HuH-7 (cell line): ENCODE measurements around the gene FLT3.
"Not testable (repeated sequence)": the region's sequence is repeated elsewhere in the genome, so short reads cannot be mapped to it uniquely, and the experiment has no call there.

Source experiments
- DNase-seq: peaks from one replicate; pipeline ENCODE4 v3.0.0; 2011; ENCODE audit warnings: low spot score

Gene FLT3

DNA sequence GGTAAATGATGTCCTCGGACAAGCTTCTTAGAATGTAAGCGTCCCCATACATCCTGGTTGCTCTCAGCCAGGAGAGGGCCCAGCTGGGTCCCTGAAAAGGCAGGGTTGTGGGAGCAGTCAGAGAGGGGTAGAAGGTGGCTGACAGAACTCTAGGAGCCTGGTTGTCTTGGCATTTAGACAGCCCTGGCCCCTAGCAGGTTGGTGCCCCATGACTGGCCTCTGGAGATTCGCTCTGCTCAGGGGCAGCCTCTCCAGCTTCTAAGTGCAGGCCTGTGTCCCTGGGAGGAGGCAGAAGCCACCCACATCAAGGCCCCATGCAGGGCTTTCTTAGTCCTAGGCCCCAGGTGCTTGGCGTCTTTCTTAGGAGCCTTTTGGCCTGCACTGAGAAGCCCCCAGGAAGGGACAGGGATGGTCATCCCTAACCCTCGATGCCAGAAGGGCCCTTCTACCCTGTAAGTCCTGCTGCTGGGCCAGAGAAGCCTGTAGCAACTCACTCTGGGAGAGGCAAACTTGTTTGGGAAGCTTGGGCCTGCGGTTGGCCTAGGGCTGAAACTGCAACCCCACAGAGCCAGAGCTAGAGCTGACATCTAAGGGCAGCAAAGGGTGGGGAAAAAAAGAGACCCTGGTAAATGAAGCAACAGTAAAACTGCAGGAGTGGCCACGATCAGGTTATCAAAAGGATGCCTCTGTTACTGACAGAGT, 128.4 kb downstream of the FLT3 start:
- DNase-seq, result no peak

DNA sequence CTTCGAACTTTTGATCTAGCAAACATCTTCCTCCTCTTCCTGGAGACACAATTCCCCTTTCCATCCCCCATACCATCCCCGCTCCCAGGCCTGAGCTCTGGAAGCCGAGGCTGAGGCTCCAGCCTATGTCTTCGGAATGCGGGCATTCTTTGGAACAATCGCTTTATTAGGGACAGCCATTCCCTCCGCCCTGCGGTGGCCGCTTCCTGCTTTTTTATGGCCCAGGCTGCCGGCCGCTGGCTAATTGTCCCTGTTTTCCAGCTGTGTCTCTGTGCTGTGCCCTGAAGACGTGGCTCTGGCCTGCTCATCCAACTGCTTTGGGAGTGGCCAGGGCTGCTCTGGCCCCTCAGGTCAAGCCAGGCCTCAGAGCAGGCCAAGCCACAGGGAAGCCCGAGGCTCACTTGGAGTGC, 129.1 kb downstream of the FLT3 start:
- no peak for DNase-seq

DNA sequence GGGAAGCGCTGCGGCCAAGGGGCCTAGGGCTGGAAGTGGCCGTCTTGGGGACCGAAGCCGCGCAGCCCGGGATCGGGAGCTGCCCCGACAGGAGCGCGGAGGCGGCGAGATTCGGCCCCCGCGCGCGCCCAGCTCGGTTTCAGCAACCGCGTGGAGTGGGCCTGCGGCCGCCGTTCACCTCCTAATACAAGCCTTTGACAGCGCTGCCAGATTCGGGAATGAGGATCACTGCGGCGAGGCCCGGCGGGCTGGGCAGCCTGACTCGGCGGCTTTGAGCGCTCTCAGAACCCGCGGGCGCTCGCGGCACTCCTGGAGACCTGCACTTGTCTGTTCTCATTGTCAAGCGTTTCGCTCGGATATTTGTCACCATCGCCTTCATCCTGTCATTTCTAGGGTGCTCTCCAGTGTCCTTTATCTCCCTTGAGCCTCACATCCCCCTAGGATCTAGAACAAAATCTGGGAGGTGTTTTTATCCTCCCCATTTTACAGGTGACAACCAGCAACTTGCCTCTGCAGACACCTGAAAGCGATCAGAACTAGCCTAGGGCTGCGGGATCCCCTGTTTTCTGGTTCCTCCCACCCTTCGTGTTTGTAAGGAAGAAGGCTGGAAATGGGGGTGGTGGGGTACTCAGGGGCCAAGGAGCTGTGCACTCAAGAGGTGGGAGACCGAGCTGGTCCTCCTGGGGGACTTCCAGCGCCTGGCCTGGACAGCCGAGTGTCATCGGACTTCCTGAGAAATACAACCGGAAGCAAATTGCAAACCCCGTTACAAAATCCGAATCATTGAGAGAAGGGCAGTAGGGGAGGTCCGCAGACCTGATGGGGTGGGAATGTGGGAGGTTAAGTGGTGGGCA, 129.8 kb downstream of the FLT3 start:
- no peak for DNase-seq

DNA sequence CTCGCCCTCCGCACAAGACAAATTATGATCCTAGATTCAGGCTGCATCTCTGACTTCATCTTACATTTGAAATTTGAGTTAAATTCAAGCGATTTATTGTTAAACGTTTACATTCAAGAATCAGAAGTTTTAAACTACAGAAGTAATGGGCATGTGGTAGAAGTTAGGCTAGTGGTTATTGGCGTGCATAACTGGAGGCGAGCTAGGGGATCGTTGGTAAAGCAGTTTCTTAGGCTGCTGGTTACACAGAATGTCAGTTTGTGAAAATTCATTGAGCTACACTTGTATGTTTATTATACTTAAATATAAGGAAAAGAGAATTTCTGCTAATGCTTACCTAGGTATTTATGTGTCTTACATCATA, 130.5 kb downstream of the FLT3 start:
- no peak for DNase-seq

DNA sequence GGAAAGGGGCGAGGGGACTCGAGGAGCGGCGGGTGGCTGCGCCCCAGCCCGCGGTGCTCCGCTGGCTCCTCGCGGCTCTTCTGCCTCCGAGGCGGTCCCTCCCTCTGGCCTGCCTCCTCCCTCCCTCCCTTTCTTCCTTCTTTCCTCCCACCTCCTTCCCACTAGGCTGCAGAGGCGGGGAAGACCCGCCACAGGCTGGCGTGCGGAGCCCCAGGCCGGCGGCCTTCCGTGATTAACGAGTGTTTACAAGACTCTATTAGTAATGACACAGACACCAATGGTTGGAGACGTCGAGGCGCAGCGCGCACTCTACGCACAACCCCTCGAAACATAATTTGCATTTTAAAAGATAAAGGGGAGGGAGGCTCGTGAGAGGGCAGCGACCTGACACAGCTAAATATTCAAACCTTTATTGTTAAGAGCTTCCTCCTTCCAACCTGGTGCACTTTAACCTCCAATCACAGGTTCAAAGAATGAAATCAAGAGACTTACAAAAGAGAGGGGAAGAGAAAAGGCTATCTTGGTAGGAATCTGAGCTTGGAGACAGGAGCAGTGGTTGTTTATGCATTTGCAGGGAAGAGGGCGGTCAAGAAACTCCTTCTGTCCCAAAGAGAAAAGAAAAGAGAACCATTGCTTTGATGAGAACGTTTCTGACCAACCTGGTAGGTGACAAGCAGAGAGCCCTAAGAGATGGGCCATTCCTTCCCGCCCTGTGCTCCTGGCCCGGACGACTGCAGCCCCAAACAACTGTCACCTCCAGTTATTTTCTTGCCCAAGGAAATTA, 131.1 kb downstream of the FLT3 start, which contains the start of gene CDX2:
TSS of gene CDX2 (minus strand) at position 234 of the 784 bp plus-strand sequence. CDS start 309 bp downstream, outside the sequence.
- DNase-seq, result peak; percentile 84

DNA sequence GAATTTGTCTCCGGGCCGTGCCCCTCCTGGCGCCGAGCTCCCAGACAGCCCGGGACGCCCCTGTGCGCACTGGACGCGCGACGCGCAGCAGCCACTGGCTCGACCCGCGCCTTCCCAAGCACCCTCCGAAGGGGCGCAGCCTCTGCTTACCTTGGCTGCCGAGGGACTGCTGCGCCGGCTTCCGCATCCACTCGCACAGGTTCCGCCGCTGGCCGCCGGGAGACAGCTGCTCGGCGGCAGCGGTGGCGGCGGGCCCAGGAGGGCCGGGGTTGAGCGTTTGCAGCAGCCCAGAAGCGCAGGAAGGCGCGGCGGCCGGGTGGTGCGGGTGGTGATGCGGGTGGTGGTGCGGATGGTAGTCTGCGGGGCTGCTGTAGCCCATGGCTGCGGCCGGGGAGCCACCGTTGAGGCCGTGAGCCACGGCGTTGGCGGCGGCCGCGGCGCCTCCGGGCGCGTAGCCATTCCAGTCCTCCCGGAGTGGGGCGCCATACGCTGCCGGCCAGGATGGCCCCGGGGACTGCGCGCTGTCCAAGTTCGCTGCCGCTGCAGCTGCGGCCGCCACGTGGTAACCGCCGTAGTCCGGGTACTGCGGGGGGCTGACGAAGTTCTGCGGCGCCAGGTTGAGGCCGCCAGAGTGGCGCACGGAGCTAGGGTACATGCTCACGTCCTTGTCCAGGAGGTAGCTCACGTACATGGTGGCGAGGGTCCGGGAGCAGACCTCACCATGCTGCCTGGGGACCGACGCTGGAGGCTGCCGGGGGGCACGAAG, 131.9 kb downstream of the FLT3 start:
- no peak for DNase-seq

DNA sequence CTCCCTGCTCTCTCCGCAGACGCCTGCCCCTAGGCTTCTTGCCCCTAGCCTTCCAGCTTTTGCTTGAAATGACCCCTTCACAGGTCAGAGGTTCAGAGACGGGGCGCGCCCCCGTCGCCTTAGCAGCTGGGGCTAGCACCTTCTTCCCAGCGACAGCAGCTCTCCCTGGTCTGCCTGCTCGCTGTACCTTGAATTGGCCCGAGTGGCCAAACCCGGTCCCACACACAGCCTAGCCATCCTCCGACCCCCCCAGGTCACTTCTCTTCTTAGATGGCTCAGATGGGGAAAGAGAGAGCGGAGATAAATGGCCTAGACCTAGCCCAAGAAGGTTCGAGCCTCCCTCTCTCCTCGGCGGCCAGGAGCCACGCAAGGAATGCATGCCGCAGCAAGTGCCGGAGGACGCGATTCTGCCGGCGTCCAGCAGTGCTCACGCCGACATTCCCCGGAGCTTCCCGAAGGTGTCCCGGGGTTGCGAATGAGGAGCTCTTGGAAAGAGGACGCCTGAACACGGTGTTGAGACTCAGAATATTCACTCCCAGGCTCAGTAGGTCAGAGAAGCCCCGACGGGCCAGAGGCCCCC, 132.6 kb downstream of the FLT3 start:
- DNase-seq, result no peak

DNA sequence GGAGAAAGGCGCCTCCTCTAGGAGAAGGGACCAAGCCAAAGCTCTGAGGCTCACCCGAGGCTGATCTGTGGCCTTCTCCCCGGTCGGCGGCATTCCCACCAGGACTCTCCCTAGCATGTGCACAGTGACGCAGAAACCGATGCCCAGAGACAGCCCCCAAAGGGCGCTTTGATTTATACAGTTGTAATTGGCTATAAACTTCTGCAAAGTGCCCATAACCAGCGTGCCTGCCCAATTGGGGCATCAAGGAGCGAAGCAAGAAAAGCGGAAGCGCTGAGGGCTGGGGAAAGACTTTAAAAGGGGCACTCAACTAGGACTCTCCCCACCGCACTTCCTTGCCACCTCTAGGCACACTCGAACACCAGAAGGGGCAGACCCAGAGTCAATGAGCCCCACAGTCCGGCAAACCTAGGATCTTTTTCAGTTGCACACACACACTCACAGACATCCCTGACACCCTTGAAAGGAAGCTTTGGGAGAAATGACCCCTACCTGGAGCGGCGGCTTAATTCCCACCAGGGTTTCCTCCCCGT, 133.1 kb downstream of the FLT3 start:
- DNase-seq, result no peak

DNA sequence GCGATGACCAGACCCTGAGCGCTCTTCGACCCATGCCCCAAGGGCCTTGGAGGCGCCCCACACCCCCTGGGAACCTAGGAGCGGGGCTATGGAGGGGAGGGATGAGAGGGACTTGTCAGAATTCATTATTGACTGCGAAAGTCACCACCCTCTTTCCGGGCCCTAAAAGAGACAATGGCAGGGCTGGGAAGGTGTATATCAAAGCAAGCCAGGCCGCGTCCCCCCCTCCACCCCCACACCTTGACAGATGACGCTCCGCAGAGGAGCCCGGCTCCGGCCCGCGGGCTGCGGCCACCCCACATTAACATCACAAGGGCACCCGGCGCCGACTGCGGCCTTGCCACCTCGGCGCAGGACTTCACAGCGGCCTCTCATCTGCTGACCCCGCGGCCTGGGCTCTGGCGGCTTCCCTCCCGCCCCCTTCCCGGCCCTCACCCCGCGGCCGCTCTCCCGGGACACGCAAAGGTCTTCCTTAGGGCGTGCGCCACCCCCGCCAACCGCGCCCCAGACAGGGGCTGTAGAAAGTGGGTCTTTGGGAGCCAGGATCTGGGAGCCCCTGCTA, 133.7 kb downstream of the FLT3 start:
- DNase-seq, result no peak

DNA sequence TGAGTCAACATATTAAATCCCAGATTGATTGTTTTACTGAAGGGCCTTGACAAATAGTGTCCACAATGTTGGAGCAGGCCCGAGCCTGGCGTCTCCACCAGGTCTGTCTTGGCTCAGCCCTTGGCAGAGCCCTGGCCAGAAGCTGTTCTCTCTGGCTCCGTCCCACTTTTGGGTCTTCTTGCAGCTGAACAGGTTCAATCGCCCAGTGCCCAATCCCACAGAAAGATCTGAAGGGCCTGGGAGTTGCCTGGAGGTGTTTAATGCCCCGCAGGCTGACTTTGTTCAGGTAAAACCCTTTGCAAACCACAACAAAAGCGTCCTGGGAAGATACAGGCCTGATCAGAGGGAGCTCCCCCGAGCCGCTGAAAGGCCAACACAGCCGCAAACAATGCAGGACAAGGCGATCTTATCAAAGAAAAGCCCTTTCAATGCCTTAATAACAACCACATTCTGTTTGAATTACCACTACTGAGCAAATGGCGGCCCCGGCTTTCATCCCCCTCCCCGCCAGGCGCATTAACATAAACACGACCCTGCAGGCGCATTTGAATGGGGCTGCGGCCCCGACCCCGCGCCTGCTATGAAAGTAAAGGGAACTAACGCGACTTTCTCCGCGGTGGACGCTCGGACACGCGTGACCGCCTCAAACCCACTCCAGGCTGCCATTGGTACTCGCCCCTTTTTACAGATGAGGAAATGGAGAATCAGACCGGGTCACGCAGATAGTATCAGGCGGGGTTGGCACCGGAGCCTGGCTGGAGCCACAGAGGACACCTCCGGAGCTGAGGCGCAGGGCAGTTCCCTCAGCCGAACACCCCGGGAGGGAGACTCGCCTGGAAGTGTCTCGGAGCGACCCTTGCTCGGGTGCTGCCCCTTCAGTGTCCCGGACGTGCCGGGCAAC, 134.4 kb downstream of the FLT3 start:
- no peak for DNase-seq

DNA sequence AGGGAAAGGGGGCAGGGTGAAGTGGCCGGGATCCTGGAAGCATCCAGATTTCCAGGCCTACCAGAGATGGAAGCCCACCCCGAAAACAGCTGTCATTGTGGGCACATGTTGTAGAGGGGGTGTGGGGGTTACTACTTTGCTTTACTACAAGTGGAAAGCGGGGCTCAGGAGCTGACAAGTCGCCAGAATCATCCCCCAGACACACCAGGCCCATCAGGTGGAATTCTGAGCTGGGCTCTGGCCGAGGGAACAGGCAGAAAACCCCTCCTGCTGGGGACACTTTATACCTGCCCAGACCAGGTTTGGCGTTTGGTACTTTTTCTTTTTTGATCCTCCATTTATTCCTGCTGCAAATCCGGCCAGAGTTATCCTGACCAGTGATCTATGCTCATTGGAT, 135.0 kb downstream of the FLT3 start:
- no peak for DNase-seq

DNA sequence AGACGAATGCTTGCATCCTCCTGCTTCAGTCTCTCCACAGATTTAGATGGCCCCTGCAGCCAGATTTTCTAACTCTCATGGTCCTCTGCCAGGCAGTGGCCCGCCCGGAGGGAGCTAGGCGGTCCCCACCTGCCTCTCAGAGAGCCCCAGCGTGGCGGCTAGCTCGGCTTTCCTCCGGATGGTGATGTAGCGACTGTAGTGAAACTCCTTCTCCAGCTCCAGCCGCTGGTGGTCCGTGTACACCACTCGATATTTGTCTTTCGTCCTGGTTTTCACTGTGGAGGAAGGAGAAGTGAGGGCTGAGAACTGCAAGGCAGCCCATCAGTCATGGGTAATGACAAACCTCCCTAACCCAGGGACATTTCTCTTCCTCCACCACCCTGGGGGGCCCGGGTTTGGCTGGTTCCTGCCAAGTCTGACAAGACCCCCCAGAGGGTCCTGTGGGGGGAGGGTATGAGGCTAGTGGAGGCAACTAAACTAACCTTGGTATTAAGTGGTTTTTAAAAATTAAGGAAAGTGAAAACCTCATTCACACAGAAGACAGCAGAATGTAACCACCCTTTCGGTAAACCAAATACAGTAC, 135.5 kb downstream of the FLT3 start:
- no peak for DNase-seq

DNA sequence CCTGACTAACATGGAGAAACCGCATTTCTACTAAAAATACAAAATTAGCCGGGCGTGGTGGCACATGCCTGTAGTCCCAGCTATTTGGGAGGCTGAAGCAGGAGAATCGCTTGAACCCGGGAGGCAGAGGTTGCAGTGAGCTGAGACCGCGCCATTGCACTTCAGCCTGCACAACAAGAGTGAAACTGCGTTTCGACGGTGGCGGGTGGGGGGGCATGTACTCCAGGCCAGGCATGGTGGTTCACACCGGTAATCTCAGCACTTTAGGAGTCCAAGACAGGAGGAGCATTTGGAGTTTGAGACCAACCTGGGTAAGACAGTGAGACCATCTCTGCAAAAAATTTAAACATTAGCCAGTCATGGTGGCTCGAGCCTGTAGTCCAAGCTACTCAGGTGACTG, 136.2 kb downstream of the FLT3 start:
- not testable (repeated sequence) for DNase-seq

DNA sequence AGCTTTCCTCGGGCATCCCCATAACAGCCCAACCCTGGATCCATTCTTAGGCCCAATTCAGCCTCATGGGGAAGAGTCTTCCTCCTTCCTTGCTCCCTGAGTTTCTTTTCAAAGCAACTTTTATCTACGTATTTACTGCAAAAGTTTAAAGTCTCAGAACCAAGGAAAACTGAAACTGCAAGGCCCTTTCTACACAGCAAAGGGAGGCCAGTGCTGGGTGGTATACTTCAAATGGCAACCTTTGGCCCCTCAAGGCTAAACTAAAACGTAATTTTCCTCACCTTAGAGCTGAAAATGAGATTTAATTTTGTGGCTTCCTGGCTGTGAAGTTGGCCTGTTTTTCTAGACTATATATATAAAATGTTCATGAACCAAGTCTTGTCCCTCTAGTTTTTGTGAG, 136.9 kb downstream of the FLT3 start:
- DNase-seq, result no peak

DNA sequence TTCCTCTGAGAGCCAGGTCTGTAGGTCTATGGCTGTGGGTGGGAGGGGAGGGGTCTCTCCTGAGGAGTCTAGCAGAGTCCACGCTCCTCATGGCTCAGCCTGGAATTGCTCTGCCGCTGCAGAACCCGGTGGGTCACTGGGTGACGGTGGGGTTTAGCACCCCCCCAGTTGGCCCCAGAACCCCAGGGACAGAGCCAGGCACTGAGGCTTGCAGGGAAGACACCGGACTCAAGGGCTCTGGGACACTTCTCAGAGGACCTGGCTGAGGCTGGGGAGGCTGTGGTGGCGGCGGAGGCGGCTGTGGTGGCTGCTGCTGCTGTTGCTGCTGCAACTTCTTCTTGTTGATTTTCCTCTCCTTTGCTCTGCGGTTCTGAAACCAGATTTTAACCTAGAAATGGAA, 137.4 kb downstream of the FLT3 start:
- no peak for DNase-seq

DNA sequence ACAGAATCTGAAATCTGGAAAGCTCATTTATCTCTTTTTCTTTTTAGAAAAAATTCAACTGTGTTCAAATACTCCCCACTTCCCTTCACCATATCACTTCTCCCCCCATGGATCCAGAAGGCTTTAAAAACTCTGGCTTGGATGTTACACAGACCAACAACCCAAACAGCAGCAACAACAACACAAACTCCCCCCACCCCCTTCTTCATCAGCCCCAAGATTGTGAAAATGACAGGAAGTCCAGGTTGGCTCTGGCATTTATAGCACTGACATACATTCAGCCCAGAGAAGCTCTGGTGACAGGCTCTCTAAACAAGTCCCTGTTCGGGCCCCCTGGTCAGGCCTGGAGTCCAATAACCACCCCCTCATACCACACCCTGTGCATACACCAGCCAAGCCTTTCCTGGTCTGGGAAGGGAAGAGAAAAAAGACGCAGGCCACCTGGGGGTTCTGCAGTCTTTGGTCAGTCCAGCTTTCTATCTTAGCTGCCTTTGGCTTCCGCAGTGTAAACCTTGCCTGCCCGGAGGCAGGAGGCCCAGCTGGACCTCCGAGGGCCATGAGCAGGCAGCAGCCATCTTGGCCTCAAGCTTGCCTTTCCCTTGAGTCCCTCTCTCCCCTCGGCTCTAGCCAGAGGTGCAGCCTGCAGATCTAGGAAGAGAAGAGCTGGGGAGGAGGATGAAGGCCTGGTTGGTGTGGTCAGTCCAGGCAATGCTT, 138.1 kb downstream of the FLT3 start:
- DNase-seq, result peak; percentile 78

DNA sequence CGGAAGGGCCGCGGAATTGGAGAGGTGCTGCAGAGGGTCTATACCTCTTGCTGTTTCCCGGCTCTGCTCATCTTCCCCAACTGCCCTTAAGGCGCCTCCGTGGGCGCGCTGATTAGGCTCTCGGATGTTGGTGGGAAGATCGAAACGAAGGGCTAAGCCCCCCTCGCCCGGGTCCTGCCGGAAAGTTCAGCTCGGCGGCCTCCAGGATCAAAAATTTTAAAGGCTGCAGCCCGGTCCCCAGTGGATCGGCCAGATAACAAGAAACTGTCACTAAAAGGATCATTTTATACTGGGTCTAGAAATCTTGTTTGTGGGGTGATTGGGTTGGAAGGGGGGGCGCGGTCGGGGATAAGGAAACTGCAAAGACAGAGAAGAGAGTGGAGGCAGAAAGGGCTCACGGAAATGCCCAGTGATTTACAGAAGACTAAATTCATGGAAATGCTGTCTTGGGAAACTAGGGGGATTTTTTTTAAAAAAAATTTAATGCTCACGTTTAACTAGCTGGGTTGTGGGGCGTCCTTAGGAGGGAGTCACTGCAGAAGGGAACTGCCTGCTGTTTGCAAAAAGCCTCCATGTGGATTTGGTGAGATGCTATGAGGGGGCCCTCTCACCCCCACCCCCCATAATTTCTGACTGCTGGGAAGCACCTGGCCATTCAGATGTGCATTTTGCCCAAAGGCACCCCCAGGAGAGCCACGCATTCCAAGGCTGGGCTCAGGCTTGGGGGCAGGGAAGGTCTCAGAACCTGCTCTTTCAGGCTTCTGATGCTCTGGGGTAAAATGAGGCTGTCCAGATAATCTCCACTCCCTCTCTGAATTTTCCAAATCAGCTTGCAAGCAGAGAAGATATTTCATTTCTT, 138.9 kb downstream of the FLT3 start:
- no peak for DNase-seq
